HEK293 (cell line): ENCODE data around the gene TMEM42.
A peak's percentile ranks its signal among the peaks of the same experiment; 100 is the strongest.

Source experiments
- CTCF ChIA-PET: fragments of 350-600 bp; formaldehyde crosslinking; extraction: SDS; loops from one replicate; lab custom pipeline; 2021; ENCODE audit warnings: antibody characterized with exemption; lab: Yijun Ruan, JAX
- POLR2A ChIA-PET: fragments of 300-600 bp; formaldehyde crosslinking; extraction: SDS; loops from one replicate; lab custom pipeline; 2020; ENCODE audit warnings: antibody characterized with exemption, inconsistent platforms; lab: Yijun Ruan, JAX
- H3K27ac ChIP-seq: fragments of 200-500 bp; sonication (Bioruptor generic); 2 replicates; pipeline ENCODE4 v1.5.1; 2014; ENCODE audit warnings: low read depth, low read length, control low read depth, inconsistent platforms; ENCODE audit errors: extremely low read depth
- H3K36me3 ChIP-seq, 2 experiments: fragments of 200-500 bp in 1 of 2; sonication (Bioruptor generic) in 1 of 2; 1 replicate in 1 of 2; 2 replicates in 1 of 2; pipeline ENCODE4 v1.5.1; 2014 to 2017; ENCODE audit warnings: inconsistent platforms in 2 of 2, low read length in 2 of 2; ENCODE audit not compliant: control insufficient read depth in 2 of 2, insufficient read depth in 1 of 2
- H3K4me1 ChIP-seq: fragments of 200-500 bp; sonication (Bioruptor generic); 2 replicates; pipeline ENCODE4 v1.5.1; 2014; ENCODE audit warnings: mild to moderate bottlenecking, low read length, inconsistent platforms; ENCODE audit not compliant: control insufficient read depth, insufficient read depth
- H3K4me3 ChIP-seq: 2 replicates; pipeline ENCODE4 v1.5.1; 2011; ENCODE audit warnings: low read depth, mild to moderate bottlenecking, control low read depth, low read length, moderate library complexity
- H3K9me3 ChIP-seq: fragments of 200-500 bp; sonication (Bioruptor generic); 2 replicates; pipeline ENCODE4 v1.5.1; 2014; ENCODE audit warnings: low read depth, low read length, inconsistent platforms; ENCODE audit not compliant: control insufficient read depth, insufficient read depth
- CTCF ChIP-seq: fragments of 450-650 bp; formaldehyde crosslinking; IDR thresholded peaks from 2 replicates; pipeline ENCODE4 v1.5.1; 2016; ENCODE audit warnings: missing biosample characterization, missing genetic modification characterization
- KLF1 ChIP-seq: fragments of 450-650 bp; formaldehyde crosslinking; IDR thresholded peaks from 2 replicates; pipeline ENCODE4 v1.5.1; 2016; ENCODE audit warnings: missing biosample characterization, missing genetic modification characterization
- YY1 ChIP-seq: fragments of 450-650 bp; formaldehyde crosslinking; IDR thresholded peaks from 2 replicates; pipeline ENCODE4 v1.5.1; 2018; ENCODE audit warnings: missing biosample characterization, missing genetic modification characterization
- ZNF335 ChIP-seq: fragments of 450-650 bp; formaldehyde crosslinking; conservative IDR thresholded peaks from 2 replicates; pipeline ENCODE4 v1.5.1; 2016; ENCODE audit warnings: missing biosample characterization, missing genetic modification characterization
- ZNF549 ChIP-seq: fragments of 450-650 bp; IDR thresholded peaks from 2 replicates; pipeline ENCODE4 v1.5.1; 2018; ENCODE audit warnings: missing biosample characterization, missing genetic modification characterization, mild to moderate bottlenecking, inconsistent platforms, moderate library complexity
- ZNF558 ChIP-seq: fragments of 450-650 bp; formaldehyde crosslinking; IDR thresholded peaks from 2 replicates; pipeline ENCODE4 v1.5.1; 2016; ENCODE audit warnings: missing biosample characterization, missing genetic modification characterization
- ZNF596 ChIP-seq: fragments of 450-650 bp; IDR thresholded peaks from 2 replicates; pipeline ENCODE4 v1.5.0; 2018; ENCODE audit warnings: missing biosample characterization, mild to moderate bottlenecking, missing genetic modification characterization, moderate library complexity
- ZNF654 ChIP-seq: fragments of 450-650 bp; formaldehyde crosslinking; IDR thresholded peaks from 2 replicates; pipeline ENCODE4 v1.5.1; 2016; ENCODE audit warnings: low read depth, missing biosample characterization, missing genetic modification characterization
- ZXDB ChIP-seq: fragments of 450-650 bp; formaldehyde crosslinking; IDR thresholded peaks from 2 replicates; pipeline ENCODE4 v1.5.1; 2016; ENCODE audit warnings: missing biosample characterization, missing genetic modification characterization

TMEM42 gene

DNA sequence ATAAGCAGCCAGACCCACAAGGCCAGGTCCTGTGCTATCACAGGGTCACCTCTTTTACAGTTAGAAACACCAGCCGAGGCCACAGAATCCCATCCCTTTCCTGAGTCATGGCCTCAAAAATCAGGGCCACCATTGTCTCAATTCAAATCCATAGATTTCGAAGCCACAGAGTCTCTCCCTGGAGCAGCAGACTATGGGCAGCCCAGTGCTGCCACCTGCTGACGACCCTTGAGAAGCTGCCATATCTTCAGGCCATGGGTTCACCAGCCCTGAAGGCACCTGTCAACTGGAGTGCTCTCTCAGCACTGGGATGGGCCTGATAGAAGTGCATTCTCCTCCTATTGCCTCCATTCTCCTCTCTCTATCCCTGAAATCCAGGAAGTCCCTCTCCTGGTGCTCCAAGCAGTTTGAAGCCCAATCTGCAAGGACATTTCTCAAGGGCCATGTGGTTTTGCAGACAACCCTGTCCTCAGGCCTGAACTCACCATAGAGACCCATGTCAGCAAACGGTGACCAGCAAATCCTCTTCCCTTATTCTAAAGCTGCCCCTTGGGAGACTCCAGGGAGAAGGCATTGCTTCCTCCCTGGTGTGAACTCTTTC lies 52.3 kb downstream of the TMEM42 start:
- no peak overlapping the region for H3K27ac ChIP-seq
- CTCF ChIA-PET: interaction anchor here (0.6 to 1.7 kb wide), 16 partner anchors 9 to 594 kb away, joined by 3 to 12 read pairs (median 4); no protein-coding TSS in a partner anchor
- no peaks in the 10 kb centered on the region for H3K9me3 ChIP-seq
- H3K4me3 ChIP-seq: no peak overlapping the region
- no peaks in the 10 kb centered on the region for H3K4me1 ChIP-seq
- TF ChIP-seq ZNF654 (tag by site-specific recombination) (peak; percentile 64), CTCF (tag by site-specific recombination) (0 out of 2 replicates have a peak, but pooled peaks have one; percentile 33), ZNF558 (tag by site-specific recombination) (no peak)
- POLR2A ChIA-PET: interaction anchor here (1.3 kb wide), 1 partner anchor 62 kb away, joined by 3 read pairs; the partner anchor contains the start of genes EXOSC7 and ZDHHC3
- peaks cover 0 to 3% of the 10 kb centered on the region in 2 experiments; a peak in 1 of 3 replicates for H3K36me3 ChIP-seq

DNA sequence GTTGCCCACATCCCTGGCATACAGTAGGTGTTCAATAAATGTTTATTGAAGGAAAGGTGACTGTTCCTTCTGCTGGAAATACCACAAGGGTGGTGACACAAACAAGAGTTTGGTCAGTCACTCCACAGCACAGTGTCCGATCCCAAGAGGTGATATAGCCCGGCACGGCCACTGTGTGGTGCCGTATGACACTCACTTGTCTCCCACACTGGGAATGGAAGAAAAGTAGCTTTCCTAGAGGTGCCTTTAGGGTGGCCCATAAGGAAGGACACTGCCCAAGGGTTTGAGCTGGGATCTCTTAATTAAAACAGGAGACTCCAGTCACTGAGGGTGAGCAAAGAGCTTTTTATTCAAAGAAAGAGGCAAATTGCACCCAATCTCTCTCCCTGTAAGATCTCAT lies 53.2 kb downstream of the TMEM42 start:
- TF ChIP-seq ZNF549 (no peak), KLF1 (tag by site-specific recombination) (no peak), ZXDB (tag by site-specific recombination) (no peak), YY1 (tag by site-specific recombination) (no peak), ZNF596 (no peak), ZNF654 (tag by site-specific recombination) (0 out of 2 replicates have a peak, but pooled peaks have one; percentile 13), ZNF335 (tag by site-specific recombination) (no peak)
- no peaks in the 10 kb centered on the region for H3K9me3 ChIP-seq
- ChIA-PET POLR2A (interaction anchor here (1.3 kb wide), 1 partner anchor 61 kb away, joined by 3 read pairs; the partner anchor contains the start of genes EXOSC7 and ZDHHC3), CTCF (interaction anchor here (0.6 to 1.7 kb wide), 13 partner anchors 9 to 593 kb away, joined by 3 to 12 read pairs (median 3); no protein-coding TSS in a partner anchor)
- H3K27ac ChIP-seq: no peak overlapping the region
- no peaks in the 10 kb centered on the region for H3K4me1 ChIP-seq
- peaks cover 0 to 3% of the 10 kb centered on the region in 2 experiments; a peak in 1 of 3 replicates for H3K36me3 ChIP-seq
- H3K4me3 ChIP-seq: no peak overlapping the region
